Neural cell (in vitro differentiated cells): ENCODE results near the gene ZNF175. TPM values are rescaled to one million over a fixed set of nuclear protein-coding genes. Genes with fewer than 3 reads are reported as not detected.

Experiments used
- H2AFZ ChIP-seq: fragments of 200-600, 300-800 bp; sonication (generic), shearing (Covaris generic); 2 replicates; pipeline ENCODE4 v1.6.0; 2014; ENCODE audit warnings: low read depth, mild to moderate bottlenecking, antibody characterized with exemption, low read length, moderate library complexity
- H3F3A ChIP-seq: fragments of 200-600 bp; shearing (Covaris generic); 2 replicates; pipeline ENCODE4 v1.6.1; 2016; ENCODE audit warnings: mild to moderate bottlenecking, moderate library complexity, mixed read lengths, antibody characterized with exemption, low read length; ENCODE audit not compliant: insufficient read depth, poor library complexity, severe bottlenecking
- H3K27ac ChIP-seq: fragments of 200-600, 300-800 bp; sonication (generic), shearing (Covaris generic); 2 replicates; pipeline ENCODE4 v1.5.1; 2014; ENCODE audit warnings: mild to moderate bottlenecking, low read length, moderate library complexity
- H3K27me3 ChIP-seq: fragments of 300-800, 200-600 bp; sonication (generic), shearing (Covaris generic); 2 replicates; pipeline ENCODE4 v1.6.0; 2014; ENCODE audit warnings: mild to moderate bottlenecking, low read depth, low read length, moderate library complexity; ENCODE audit not compliant: insufficient read depth
- H3K36me3 ChIP-seq: fragments of 300-800, 200-600 bp; sonication (generic), shearing (Covaris generic); 2 replicates; pipeline ENCODE4 v1.5.1; 2014; ENCODE audit warnings: mild to moderate bottlenecking, antibody characterized with exemption, low read length, moderate library complexity; ENCODE audit not compliant: insufficient read depth
- H3K4me2 ChIP-seq: fragments of 300-800, 200-600 bp; sonication (generic), shearing (Covaris generic); 2 replicates; pipeline ENCODE4 v1.6.0; 2014; ENCODE audit warnings: mild to moderate bottlenecking, low read length
- H3K4me3 ChIP-seq: fragments of 300-800, 200-600 bp; sonication (generic), shearing (Covaris generic); 2 replicates; pipeline ENCODE4 v1.5.1; 2014; ENCODE audit warnings: mild to moderate bottlenecking, low read length, moderate library complexity
- H3K79me2 ChIP-seq: fragments of 200-600 bp; shearing (Covaris generic); replicated peaks from 2 replicates; pipeline ENCODE4 v1.6.0; 2014; ENCODE audit warnings: mild to moderate bottlenecking, low read length, moderate library complexity; ENCODE audit not compliant: insufficient read depth
- H3K9ac ChIP-seq: fragments of 300-800, 200-600 bp; sonication (generic), shearing (Covaris generic); 2 replicates; pipeline ENCODE4 v1.6.1; 2016; ENCODE audit warnings: mild to moderate bottlenecking, low read length, mixed read lengths
- H3K9me2 ChIP-seq: fragments of 200-600 bp; shearing (Covaris generic); 2 replicates; pipeline ENCODE4 v1.6.1; 2016; ENCODE audit warnings: mild to moderate bottlenecking, low read length, mixed read lengths; ENCODE audit not compliant: insufficient read depth
- H3K9me3 ChIP-seq: fragments of 200-600, 300-800 bp; sonication (generic), shearing (Covaris generic); 2 replicates; pipeline ENCODE4 v1.6.1; 2016; ENCODE audit warnings: mild to moderate bottlenecking, mixed run types, low read length, moderate library complexity, mixed read lengths
- H4K20me1 ChIP-seq: fragments of 200-600 bp; shearing (Covaris generic); 2 replicates; pipeline ENCODE4 v1.6.1; 2016; ENCODE audit warnings: mild to moderate bottlenecking, mixed run types; ENCODE audit not compliant: insufficient read depth
- CTCF ChIP-seq: fragments of 450-650 bp; IDR thresholded peaks from 2 replicates; pipeline ENCODE4 v1.5.1; 2014; ENCODE audit warnings: antibody characterized with exemption, mild to moderate bottlenecking, moderate library complexity; ENCODE audit not compliant: poor library complexity, severe bottlenecking
- EP300 ChIP-seq: fragments of 450-650 bp; conservative IDR thresholded peaks from 2 replicates; pipeline ENCODE4 v1.6.1; 2014; ENCODE audit warnings: antibody characterized with exemption, mild to moderate bottlenecking, moderate library complexity; ENCODE audit not compliant: poor library complexity, severe bottlenecking
- EZH2 ChIP-seq: fragments of 200-600, 300-800 bp; shearing (Covaris generic), sonication (generic); IDR thresholded peaks from 2 replicates; pipeline ENCODE4 v1.6.1; 2014; ENCODE audit warnings: antibody characterized with exemption, low read length, borderline replicate concordance, mild to moderate bottlenecking; ENCODE audit not compliant: insufficient read depth, poor library complexity, severe bottlenecking
- MXI1 ChIP-seq: fragments of 450-650 bp; conservative IDR thresholded peaks from 2 replicates; pipeline ENCODE4 v1.6.1; 2014; ENCODE audit warnings: antibody characterized with exemption, mild to moderate bottlenecking; ENCODE audit not compliant: poor library complexity, severe bottlenecking
- POLR2AphosphoS5 ChIP-seq: IDR thresholded peaks from 2 replicates; pipeline ENCODE4 v1.6.1; 2012
- RAD21 ChIP-seq: fragments of 450-650 bp; conservative IDR thresholded peaks from 2 replicates; pipeline ENCODE4 v1.6.1; 2014; ENCODE audit warnings: antibody characterized with exemption, mild to moderate bottlenecking, moderate library complexity
- SMC3 ChIP-seq: fragments of 450-650 bp; conservative IDR thresholded peaks from 2 replicates; pipeline ENCODE4 v1.6.1; 2014; ENCODE audit warnings: antibody characterized with exemption, mild to moderate bottlenecking, moderate library complexity; ENCODE audit not compliant: poor library complexity
- TAF1 ChIP-seq: IDR thresholded peaks from 2 replicates; pipeline ENCODE4 v1.6.1; 2012; ENCODE audit warnings: low read depth
- polyA plus RNA-seq: library from polyadenylated mRNA; depleted of rRNA; stranded (reverse); fragments of >200 nt; gene quantifications from 2 replicates; pipeline ENCODE4 v1.2.3, GENCODE V29; 2014
- TF ChIP-seq, protein P1 (sequence below): IDR thresholded peaks from 2 replicates; pipeline ENCODE4 v1.6.1; 2012; ENCODE audit warnings: borderline replicate concordance

ZNF175 gene
- polyA plus RNA-seq, 1 donor from 2014 or later: 10.9 TPM

DNA sequence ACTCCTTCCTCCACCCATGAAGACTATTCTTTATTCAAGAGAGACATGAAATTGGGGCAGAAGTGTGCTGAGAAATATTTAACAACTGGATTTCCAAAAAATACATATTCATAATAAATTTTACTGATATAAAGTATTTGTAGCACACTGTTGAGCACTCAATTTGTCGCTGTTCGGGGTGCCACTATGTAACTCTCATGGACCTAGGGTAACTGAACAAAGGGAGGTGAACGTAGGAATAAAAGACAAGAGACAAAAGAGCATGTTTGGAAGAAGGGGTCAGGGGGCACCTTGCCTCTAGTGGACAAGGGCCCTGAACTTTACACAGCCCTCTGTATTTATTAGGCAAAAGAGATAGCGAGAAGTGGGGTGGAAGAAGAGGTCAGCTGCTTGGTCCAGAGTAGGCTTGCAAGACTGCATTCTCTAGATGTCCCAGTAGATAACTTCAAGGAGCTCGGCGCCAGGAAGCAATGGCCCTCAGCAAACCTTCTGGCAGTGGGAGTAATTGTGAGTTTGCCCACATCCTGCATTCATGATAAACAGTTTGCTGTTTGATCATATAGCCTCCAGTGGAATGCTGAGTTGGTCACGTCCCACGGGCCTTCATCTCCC, 4.5 kb upstream of the ZNF175 start:
- Histone ChIP-seq H3K27me3 (peaks cover 6% of the 10 kb centered on the region), H2AFZ (no peak overlapping the region)
- no peak for TF ChIP-seq SMC3
- no peak for TF ChIP-seq CTCF
- no peak for TF ChIP-seq POLR2AphosphoS5
- TF ChIP-seq, protein P1, sequence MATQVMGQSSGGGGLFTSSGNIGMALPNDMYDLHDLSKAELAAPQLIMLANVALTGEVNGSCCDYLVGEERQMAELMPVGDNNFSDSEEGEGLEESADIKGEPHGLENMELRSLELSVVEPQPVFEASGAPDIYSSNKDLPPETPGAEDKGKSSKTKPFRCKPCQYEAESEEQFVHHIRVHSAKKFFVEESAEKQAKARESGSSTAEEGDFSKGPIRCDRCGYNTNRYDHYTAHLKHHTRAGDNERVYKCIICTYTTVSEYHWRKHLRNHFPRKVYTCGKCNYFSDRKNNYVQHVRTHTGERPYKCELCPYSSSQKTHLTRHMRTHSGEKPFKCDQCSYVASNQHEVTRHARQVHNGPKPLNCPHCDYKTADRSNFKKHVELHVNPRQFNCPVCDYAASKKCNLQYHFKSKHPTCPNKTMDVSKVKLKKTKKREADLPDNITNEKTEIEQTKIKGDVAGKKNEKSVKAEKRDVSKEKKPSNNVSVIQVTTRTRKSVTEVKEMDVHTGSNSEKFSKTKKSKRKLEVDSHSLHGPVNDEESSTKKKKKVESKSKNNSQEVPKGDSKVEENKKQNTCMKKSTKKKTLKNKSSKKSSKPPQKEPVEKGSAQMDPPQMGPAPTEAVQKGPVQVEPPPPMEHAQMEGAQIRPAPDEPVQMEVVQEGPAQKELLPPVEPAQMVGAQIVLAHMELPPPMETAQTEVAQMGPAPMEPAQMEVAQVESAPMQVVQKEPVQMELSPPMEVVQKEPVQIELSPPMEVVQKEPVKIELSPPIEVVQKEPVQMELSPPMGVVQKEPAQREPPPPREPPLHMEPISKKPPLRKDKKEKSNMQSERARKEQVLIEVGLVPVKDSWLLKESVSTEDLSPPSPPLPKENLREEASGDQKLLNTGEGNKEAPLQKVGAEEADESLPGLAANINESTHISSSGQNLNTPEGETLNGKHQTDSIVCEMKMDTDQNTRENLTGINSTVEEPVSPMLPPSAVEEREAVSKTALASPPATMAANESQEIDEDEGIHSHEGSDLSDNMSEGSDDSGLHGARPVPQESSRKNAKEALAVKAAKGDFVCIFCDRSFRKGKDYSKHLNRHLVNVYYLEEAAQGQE: no peak
- TF ChIP-seq TAF1: no peak
- no peak for TF ChIP-seq MXI1
- no peak for TF ChIP-seq EZH2
- no peak for TF ChIP-seq RAD21
- TF ChIP-seq EP300: no peak

GRCh38 chr19:51567583-51567982, 3.5 kb upstream of the ZNF175 start:
- Histone ChIP-seq H4K20me1 (no peaks in the 10 kb centered on the region), H3K9me2 (no peaks in the 10 kb centered on the region), H3K79me2 (peaks cover 15% of the 10 kb centered on the region), H3K4me2 (no peak overlapping the region), H3K9ac (no peak overlapping the region), H3K9me3 (no peaks in the 10 kb centered on the region), H3K27ac (no peak overlapping the region), H2AFZ (no peak overlapping the region), H3K4me3 (no peak overlapping the region), H3K36me3 (no peaks in the 10 kb centered on the region), H3K27me3 (peaks cover 6% of the 10 kb centered on the region), H3F3A (no peaks in the 10 kb centered on the region)
- TF ChIP-seq SMC3 (no peak), EP300 (no peak), EZH2 (no peak), MXI1 (no peak), RAD21 (no peak)
- TF ChIP-seq, protein P1: no peak

More for the DNA sequence above, 4.5 kb upstream of the ZNF175 start:
- no peak overlapping the region for H3K4me3 ChIP-seq
- peaks cover 5% of the 10 kb centered on the region for H3K79me2 ChIP-seq
- no peaks in the 10 kb centered on the region for H3K36me3 ChIP-seq
- H3F3A ChIP-seq: no peaks in the 10 kb centered on the region
- H4K20me1 ChIP-seq: no peaks in the 10 kb centered on the region
- no peak overlapping the region for H3K4me2 ChIP-seq
- H3K9me3 ChIP-seq: no peaks in the 10 kb centered on the region
- no peaks in the 10 kb centered on the region for H3K9me2 ChIP-seq
- H3K9ac ChIP-seq: no peak overlapping the region
- no peak overlapping the region for H3K27ac ChIP-seq
